ENCODE data around the gene RPL7L1.

Gene RPL7L1

GRCh38 chr6:42933205-42933604 lies 53.8 kb downstream of the RPL7L1 start:
- DNase-seq (ENCODE audit: low spot score): no peak

- DNase-seq (ENCODE audit: low spot score): no peak
Observed at GRCh38 chr6:42935322-42935721, 55.9 kb downstream of the RPL7L1 start.

GRCh38 chr6:42936398-42936797 lies 57.0 kb downstream of the RPL7L1 start:
- DNase-seq (ENCODE audit: low spot score): no peak

- DNase-seq (ENCODE audit: low spot score): no peak
Observed at GRCh38 chr6:42937548-42938427, 58.4 kb downstream of the RPL7L1 start.

- DNase-seq (ENCODE audit: low spot score): no peak
Observed at GRCh38 chr6:42938428-42938796, 59.0 kb downstream of the RPL7L1 start.

GRCh38 chr6:42938987-42939809 lies 59.8 kb downstream of the RPL7L1 start:
- DNase-seq (ENCODE audit: low spot score): no peak
